Coronary artery (tissue), 2 donors: Measurements from ENCODE around the gene MAP3K10.

ENCODE experiments used
- DNase-seq: peaks from one replicate; pipeline ENCODE4 v3.0.0-alpha.2; 2017; ENCODE audit warnings: low spot score
- H3K27ac ChIP-seq, 2 donors: fragments of 200-600 bp; sonication (generic); one replicate each; pipeline ENCODE4 v1.5.1; 2016 to 2019
- H3K4me3 ChIP-seq: fragments of 200-600 bp; sonication (generic); 2 replicates; pipeline ENCODE4 v1.5.1; 2016; ENCODE audit warnings: mild to moderate bottlenecking, moderate library complexity
- TF ChIP-seq, protein P1 (sequence below): fragments of 200-600 bp; sonication (generic); IDR thresholded peaks from one replicate; pipeline ENCODE4 v1.5.1; 2019; ENCODE audit warnings: antibody characterized with exemption

MAP3K10 gene

DNA sequence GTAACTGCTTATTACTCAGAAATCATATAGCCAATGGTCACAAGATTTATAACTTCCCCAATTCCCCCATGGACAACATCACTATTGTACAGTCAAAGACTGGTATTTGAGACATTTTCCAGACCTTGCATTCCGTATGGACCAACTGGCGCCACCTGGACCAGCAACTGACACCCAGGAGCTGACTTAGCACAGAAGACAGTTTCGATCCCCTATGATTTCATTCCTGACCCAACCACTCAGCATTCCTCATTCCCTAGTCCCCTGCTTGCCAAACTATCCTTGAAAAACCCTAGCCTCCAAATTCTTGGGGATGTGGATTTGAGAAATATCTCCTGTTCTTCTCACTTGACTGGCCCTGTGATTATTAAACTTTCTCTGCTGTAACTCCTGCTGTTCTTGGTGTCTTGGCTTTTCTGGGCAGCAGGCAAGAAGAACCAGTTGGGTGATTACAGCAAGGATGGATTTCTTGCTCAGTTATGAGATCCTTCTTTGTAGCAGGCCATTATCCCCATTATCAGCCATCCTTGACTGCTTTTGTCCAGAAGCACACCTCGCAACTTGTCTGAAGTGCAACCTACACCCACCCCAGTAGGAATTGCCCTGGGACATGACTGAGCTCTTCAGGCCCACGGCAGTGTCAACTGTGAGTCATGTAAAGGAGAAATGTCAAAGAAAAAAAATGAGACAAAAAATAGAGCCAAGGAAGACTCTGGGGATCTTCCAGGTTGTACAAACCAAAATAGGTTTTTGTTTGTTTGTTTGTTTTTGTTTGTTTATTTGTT, 13.7 kb upstream of the MAP3K10 start:
- DNase-seq, result no peak
- no peak overlapping the region for H3K27ac ChIP-seq
- TF ChIP-seq, protein P1, sequence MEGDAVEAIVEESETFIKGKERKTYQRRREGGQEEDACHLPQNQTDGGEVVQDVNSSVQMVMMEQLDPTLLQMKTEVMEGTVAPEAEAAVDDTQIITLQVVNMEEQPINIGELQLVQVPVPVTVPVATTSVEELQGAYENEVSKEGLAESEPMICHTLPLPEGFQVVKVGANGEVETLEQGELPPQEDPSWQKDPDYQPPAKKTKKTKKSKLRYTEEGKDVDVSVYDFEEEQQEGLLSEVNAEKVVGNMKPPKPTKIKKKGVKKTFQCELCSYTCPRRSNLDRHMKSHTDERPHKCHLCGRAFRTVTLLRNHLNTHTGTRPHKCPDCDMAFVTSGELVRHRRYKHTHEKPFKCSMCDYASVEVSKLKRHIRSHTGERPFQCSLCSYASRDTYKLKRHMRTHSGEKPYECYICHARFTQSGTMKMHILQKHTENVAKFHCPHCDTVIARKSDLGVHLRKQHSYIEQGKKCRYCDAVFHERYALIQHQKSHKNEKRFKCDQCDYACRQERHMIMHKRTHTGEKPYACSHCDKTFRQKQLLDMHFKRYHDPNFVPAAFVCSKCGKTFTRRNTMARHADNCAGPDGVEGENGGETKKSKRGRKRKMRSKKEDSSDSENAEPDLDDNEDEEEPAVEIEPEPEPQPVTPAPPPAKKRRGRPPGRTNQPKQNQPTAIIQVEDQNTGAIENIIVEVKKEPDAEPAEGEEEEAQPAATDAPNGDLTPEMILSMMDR, result no peak
- H3K4me3 ChIP-seq, result no peak overlapping the region

DNA sequence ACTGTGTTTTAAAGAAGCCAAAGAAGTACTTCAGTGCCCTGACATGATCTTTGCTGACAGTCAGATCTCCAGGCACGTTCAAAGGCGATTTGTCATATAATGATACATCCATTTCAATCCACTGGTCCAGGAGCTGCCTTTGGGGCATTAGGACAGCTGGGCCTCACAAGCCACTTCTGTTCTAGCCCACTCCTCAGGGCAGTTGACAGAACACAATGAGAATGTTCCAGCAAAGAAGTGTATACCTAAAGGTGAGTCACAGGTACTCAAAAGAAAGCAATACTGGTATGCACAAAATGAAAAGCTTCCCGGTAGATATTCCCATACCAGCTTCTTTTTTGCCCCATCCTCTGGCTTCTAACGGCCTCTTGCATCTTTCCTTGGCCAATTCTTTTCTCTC, 12.5 kb upstream of the MAP3K10 start:
- DNase-seq, result no peak
- Histone ChIP-seq H3K27ac (no peak overlapping the region), H3K4me3 (no peak overlapping the region)
- TF ChIP-seq, protein P1, result no peak

DNA sequence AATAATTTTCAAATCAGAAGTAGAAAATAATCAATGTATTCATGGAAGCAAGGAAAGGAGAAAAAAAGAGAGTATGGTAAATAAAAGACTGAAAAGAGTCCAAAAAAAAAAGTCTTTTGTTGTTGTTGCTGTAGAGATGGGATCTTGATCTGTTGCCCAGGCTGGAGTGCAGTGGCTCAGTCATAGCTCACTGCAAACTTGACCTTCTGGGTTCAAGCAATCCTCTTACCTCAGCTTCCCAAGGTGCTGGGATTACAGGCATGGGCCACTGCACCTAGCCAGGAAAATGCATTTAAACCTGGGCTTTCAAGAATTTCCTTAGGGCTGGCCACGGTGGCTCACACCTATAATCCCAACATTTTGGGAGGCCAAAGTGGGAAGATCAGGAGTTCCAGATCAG, 7.0 kb upstream of the MAP3K10 start:
- DNase-seq, result no peak
- Histone ChIP-seq H3K4me3 (no peak overlapping the region), H3K27ac (no peak overlapping the region)
- TF ChIP-seq, protein P1, result no peak

DNA sequence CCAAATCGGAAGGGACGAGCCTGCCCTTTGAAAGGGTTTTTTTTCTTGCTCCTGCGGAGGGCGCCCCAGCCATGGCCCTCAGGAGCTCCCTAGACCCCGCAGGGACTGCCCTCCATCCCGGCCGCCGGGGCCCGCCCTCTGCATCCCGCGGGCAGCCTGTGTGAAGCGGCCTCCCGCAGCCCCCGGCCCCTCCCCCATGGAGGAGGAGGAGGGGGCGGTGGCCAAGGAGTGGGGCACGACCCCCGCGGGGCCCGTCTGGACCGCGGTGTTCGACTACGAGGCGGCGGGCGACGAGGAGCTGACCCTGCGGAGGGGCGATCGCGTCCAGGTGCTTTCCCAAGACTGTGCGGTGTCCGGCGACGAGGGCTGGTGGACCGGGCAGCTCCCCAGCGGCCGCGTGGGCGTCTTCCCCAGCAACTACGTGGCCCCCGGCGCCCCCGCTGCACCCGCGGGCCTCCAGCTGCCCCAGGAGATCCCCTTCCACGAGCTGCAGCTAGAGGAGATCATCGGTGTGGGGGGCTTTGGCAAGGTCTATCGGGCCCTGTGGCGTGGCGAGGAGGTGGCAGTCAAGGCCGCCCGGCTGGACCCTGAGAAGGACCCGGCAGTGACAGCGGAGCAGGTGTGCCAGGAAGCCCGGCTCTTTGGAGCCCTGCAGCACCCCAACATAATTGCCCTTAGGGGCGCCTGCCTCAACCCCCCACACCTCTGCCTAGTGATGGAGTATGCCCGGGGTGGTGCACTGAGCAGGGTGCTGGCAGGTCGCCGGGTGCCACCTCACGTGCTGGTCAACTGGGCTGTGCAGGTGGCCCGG, 815 bp downstream of the MAP3K10 start:
- Histone ChIP-seq H3K27ac (peak overlapping the region; percentile 98 to 99), H3K4me3 (peak overlapping the region; percentile 96)
- TF ChIP-seq, protein P1, result no peak
- peak; percentile 72 for DNase-seq

DNA sequence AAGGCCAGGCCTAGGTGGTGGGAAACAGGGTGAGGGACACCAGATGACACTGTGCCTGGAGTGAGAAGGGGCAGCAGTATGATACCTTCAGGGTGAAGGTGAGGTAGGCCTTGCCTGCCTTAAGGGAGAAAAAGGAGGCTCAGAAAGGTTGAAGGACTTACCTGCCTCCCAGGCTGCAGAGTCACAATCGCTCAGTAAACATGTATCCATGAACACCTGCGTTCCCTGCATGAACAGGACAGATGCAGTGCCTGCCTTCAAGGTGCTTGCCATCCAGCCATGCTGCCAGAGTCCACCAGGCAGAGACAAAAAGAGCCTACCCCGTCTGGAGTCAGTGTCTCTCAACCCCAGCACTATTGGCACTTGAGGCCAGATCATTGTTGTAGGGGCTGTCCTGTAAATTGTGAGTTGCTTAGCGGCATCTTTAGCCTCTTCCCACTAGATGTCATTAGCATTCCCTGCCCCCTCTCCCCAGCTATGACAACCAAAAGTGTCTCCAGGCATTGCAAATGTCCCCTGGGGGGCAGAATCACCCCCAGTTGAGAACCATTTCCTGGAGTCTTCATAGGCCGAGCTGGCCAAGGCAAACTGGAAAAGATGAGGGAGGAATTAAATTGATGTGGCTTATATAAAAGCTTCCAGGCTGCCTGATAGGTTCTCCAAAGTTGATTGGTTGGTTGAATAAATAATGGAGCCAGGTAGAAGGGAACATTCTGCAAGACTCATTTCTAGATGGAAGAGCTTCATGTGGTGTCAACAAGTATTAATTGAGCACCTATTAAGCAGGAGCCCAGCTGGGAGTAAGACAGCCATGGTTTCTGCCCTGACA, 1.7 kb downstream of the MAP3K10 start:
- DNase-seq, result no peak
- TF ChIP-seq, protein P1, result no peak
- H3K4me3 ChIP-seq, result peak overlapping the region; percentile 96
- H3K27ac ChIP-seq, result peak overlapping the region in 1 of 2 donors; percentile 99

DNA sequence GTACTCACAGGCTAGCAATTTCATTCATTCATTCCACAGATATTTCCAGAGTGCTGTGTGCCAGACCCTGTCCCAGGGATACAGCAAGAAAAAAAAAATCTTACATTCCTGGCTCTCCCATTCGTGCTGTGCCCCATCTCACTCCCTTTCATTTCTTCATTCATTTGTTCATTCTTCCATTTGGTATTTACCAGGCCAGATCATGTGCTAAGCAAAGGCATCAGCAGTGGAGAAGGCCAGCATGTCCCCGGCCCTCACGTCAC, 2.3 kb downstream of the MAP3K10 start:
- no peak overlapping the region for H3K27ac ChIP-seq
- TF ChIP-seq, protein P1, result no peak
- no peak for DNase-seq
- no peak overlapping the region for H3K4me3 ChIP-seq
